Measurements from ENCODE around the gene GALNT15.

The GALNT15 gene

GRCh38 chr3:16231983-16232382 lies 57.5 kb downstream of the GALNT15 start:
- H3K4me3 ChIP-seq (ENCODE audit: low read depth, low read length) = no peak overlapping the region
- TF ChIP-seq CTCF (conservative IDR thresholded peaks at IDR 0.05; ENCODE audit: low read depth, low read length) = no peak
- no peak for DNase-seq (ENCODE audit: low read depth)

GRCh38 chr3:16233806-16234205 lies 59.3 kb downstream of the GALNT15 start:
- DNase-seq (ENCODE audit: low read depth) = no peak
- H3K4me3 ChIP-seq (ENCODE audit: low read depth, low read length) = no peak overlapping the region
- no peak for TF ChIP-seq CTCF (conservative IDR thresholded peaks at IDR 0.05; ENCODE audit: low read depth, low read length)

GRCh38 chr3:16234281-16234680 lies 59.8 kb downstream of the GALNT15 start:
- no peak for DNase-seq (ENCODE audit: low read depth)
- H3K4me3 ChIP-seq (ENCODE audit: low read depth, low read length) = no peak overlapping the region
- no peak for TF ChIP-seq CTCF (conservative IDR thresholded peaks at IDR 0.05; ENCODE audit: low read depth, low read length)

GRCh38 chr3:16236030-16236639 lies 61.7 kb downstream of the GALNT15 start:
- H3K4me3 ChIP-seq (ENCODE audit: low read depth, low read length) = no peak overlapping the region
- DNase-seq (ENCODE audit: low read depth) = no peak
- no peak for TF ChIP-seq CTCF (conservative IDR thresholded peaks at IDR 0.05; ENCODE audit: low read depth, low read length)

GRCh38 chr3:16236856-16237393 lies 62.4 kb downstream of the GALNT15 start:
- no peak for TF ChIP-seq CTCF (conservative IDR thresholded peaks at IDR 0.05; ENCODE audit: low read depth, low read length)
- no peak overlapping the region for H3K4me3 ChIP-seq (ENCODE audit: low read depth, low read length)
- DNase-seq (ENCODE audit: low read depth) = peak; percentile 25

- no peak for TF ChIP-seq CTCF (conservative IDR thresholded peaks at IDR 0.05; ENCODE audit: low read depth, low read length)
- no peak overlapping the region for H3K4me3 ChIP-seq (ENCODE audit: low read depth, low read length)
- no peak for DNase-seq (ENCODE audit: low read depth)
Observed at GRCh38 chr3:16239086-16239770, 64.7 kb downstream of the GALNT15 start.

- no peak for DNase-seq (ENCODE audit: low read depth)
- no peak overlapping the region for H3K4me3 ChIP-seq (ENCODE audit: low read depth, low read length)
- TF ChIP-seq CTCF (conservative IDR thresholded peaks at IDR 0.05; ENCODE audit: low read depth, low read length) = no peak
Observed at GRCh38 chr3:16239780-16240179, 65.3 kb downstream of the GALNT15 start.

All from choroid plexus epithelial cell (primary cell).